CMK (cell line): ENCODE data around the gene BRSK2.
"Not testable (repeated sequence)": the region's sequence is repeated elsewhere in the genome, so short reads cannot be mapped to it uniquely, and the experiment has no call there.

ENCODE experiments used
- DNase-seq: peaks from one replicate; pipeline ENCODE4 v3.0.0-alpha.2; 2010; ENCODE audit warnings: low read depth

The BRSK2 gene

DNA sequence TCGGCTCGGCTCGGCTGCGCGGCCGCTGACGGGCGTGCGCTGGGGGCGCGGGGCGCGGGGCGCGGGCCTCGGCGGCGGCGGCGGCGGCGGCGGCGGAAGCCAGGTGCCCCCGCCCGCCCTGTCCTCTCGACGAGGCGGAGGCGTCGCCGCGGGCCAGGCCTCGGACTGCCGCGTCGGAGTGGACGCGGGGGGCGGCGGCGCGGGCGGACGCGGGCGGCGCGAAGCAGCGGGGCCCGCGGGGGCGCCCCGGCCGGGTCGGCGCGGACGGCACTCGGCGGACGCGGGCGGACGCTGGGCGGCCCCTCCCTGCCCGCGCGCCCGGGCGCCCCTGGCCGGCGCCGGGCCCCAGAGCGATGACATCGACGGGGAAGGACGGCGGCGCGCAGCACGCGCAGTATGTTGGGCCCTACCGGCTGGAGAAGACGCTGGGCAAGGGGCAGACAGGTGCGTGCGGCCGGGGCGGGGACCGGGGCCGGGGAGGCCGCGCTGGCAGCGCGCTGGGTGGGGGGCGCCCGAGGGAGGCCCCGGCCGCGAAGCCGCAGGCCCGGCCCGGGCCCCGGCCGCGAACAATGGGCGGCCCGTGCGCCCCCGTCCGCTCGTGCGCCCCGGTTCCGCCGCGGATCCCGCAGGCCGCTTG, at the start of gene BRSK2:
BRSK2 (plus strand) TSS at position 3 of the 637 bp plus-strand sequence; CDS start at position 354, 351 bp downstream.
- DNase-seq: no peak

DNA sequence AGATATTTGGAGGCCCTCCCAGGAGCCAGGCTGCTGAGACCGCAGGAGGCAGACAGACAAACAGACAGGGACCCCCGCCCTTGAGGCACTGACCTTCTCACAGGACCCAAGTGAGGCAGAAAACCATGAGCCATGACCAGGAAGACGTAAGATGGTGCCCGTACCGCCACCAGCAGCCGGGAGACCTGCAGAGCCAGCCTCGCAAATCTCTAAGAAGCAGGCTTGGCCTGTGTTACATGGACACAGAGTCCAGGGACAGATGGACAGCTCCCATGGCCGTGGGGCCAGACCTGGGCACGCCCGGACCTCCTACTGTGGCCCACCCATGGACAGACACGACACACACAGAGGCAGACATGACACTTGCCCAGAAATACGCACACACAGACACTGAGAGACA, 49.6 kb upstream of the BRSK2 start:
- no peak for DNase-seq

DNA sequence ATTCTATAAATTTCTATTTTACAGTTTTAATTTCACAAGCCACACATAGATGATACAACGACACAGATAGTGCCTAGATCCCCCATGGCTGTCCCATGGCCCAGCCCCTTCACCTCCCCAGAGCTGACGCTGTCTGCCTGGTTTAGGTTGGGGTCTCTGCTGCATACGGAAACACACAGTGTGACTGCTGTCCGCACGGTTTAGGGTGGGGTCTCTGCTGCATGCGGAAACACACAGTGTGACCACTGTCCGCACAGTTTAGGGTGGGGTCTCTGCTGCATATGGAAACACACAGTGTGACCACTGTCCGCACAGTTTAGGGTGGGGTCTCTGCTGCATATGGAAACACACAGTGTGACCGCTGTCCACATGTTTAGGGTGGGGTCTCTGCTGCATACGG, 48.5 kb upstream of the BRSK2 start:
- DNase-seq: not testable (repeated sequence)

DNA sequence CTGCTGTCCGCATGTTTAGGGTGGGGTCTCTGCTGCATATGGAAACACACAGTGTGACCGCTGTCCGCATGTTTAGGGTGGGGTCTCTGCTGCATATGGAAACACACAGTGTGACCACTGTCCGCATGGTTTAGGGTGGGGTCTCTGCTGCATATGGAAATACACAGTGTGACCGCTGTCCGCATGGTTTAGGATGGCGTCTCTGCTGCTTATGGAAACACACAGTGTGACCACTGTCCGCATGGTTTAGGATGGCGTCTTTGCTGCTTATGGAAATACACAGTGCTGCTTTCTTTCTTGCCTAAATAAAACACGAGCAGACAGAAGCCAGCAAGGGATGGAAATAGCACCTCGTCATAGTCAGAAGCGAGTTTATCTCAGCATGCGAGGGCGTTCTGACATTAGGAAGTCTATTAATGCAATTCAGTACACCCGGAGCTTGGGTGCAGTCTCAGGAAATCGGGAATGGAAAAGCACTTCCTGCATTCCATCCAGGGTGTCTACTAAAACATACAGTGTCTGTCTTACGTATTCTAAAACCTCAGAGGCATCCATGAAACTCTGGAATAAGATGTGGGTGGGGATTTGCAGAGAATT, 47.7 kb upstream of the BRSK2 start:
- no peak for DNase-seq

DNA sequence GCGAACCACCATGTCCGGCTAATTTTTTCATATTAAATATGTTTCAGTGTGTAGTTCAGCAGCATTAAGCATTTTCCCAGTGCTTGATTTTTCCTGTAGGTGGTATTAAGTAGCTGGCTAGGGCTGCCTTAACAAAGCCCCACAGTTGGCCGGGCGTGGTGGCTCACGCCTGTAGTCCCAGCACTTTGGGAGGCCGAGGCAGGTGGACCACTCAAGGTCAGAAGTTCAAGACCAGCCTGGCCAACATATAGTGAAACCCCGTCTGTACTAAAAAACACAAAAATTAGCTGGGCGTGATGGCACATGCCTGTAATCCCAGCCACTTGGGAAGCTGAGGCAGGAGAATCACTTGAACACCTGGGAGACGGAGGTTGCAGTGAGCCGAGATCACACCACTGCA, 46.8 kb upstream of the BRSK2 start:
- no peak for DNase-seq

DNA sequence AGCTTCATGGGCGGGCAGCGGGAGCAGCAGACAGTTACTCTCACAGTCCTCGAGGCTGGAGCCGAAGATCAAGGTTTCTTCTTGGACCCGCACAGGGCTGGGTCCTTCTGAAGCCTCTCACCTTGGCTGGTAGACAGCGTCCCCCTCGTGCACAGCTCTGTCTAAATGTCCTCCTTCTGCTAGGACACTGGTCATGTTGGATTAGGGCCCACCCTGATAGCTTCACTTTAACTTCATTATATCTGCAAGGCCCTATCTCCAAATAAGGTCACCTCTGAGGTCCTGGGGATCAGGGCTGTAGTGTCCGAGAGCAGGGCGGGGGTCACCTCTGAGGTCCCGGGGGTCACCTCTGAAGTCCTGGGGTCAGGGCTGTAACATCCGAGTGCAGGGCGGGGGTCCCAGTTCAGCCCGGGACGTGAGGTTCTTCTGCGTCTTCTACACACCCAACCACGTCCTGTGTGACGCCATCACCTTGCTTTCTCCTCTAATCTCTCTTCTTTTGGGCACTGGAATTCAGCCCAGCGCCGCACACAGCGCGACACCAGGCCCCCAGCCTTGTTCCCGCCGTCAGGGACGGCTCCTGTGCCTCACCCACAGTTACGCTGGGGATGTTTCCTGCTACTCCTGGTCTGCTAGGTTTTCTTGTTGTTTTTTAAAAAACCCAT, 46.2 kb upstream of the BRSK2 start:
- no peak for DNase-seq

DNA sequence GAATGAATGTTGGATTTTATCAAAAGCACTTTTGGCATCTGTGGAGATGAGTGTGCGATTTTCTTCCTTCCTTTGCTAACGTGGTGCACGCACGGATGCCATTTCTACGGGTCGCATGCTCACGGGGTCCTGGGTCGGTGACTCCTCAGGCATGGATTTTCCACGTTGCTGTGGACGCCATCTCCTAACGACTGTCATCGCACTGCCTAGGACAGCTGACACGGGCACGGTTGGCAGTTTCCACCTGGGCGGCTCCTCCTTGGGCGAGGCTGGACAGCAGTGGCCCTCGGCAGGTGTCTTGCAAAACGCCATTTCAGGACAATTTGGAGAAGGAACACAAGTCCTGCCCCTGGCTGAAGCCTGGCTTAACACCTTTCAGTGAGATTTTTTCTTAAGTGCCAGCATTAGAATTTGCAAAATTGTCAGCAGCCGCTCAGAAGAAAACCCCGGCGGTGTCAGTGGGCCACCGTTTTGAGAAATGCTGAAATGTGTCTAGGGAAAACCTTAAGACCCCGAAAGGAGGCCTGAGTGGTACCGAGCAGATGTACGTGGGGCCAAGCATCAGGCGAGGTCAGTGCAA, 45.6 kb upstream of the BRSK2 start:
- DNase-seq: no peak

DNA sequence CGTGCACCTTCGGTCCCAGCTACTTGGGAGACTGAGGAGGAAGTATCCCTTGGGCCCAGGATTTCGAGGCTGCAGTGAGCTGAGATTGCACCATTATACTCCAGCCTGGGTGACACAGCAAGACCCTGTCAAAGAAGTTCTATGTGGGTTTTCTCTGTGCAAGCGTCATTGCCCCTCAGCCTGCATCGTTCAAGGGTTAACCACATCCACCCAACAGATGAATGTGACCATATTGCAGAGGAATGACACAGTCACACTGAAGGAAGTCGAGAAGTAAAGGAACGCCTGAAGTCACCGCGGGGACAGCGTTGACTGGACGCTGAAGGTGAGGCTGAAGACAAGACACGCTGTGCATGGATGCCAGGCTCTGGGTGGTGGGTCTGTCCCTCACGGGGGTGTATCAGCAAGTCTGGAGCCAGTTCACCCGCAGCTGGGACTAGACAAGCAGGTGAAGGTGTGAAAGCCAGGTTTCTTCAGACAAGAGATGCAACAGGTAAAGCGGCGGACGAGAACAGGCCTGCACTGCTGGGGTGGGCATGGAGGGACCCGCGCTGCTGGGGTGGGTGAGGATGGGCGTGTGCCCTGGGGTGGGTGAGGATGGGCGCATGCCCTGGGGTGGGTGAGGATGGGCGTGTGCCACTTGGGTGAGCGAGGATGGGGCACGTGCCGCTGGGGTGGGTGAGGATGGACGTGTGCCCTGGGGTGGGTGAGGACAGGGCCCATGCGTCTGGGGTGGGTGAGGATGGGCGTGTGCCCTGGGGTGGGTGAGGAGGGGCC, 43.8 kb upstream of the BRSK2 start:
- DNase-seq: no peak

DNA sequence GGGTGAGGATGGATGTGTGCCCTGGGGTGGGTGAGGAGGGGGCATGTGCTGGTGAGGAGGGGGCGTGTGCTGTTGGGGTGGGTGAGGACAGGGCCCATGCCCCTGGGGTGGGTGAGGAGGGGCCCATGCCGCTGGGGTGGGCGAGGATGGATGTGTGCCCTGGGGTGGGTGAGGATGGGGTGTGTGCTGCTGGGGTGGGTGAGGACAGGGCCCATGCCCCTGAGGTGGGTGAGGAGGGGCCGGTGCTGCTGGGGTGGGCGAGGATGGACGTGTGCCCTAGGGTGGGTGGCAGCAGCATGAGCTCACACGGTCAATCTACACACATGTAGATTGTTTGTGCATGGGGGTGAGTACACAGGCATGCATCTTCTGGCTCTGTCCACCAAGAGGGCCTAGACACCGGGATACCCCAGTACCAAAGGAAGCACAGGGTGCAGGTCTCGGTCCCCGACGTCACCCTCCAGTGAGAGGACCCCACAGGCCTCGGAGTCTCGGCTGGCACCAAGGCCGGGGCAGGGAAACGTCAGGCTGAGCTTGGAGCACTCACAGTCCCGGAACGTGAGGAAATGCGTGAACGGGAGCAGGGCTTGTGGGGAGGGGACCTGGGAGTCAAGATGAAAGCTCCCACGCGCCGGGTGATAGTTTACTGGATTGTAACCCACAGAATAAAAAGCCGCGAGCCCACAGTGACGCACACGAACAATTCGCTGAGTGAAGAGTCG, 42.9 kb upstream of the BRSK2 start:
- DNase-seq: no peak

DNA sequence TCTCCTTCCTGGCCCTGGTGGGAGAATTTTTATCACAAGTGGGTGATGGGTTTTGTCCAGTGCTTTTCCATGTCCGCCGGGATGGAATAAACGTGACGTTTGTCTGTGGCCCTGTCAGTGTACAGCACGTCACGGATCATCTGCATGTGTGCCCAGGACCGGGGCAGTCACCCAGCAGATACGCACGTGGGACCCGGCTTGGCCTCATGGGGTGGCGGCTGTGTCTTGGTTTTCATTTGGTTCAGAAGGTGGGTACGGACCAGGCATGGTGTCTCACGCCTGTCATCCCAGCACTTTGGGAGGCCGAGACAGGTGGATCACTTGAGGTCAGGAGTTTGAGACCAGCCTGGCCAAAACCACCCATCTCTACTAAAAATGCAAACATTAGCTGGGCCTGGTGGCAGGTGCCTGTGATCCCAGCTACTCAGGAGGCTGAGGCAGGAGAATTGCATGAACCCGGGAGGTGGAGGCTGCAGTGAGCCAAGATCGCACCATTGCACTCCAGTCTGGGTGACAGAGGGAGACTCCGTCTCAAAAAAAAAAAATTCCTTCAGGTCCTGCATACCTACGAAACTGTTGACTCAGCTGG, 42.2 kb upstream of the BRSK2 start:
- not testable (repeated sequence) for DNase-seq

DNA sequence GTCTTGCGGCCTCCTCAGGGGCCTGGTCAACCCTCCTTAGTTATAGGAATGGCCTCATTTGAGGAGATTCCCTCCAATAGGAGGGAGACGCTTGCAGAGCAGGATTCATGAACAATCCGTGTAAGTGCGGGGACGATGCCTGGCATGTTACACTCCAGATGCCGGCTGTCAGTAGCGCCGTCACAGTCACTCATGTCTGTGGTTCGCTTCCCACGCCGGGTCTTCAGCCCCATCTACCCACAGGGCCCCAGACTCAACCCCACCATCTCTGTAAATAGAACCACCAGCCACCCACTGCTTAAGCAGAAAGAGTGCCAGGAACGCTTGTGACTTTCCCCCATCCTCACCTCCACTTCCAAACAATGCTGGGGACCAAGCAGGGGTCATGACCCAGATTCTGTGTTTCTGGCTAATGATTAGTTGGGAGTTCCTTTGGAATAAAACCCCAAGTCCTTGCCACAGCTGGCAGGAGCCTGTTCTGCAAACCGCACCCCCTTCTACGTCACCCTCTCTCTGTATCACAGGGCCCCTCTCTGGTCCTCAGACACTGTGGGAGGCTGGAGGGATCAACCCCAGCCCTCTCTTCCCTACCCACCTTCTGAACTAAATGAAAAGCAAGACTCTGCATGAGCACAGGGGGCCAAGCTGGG, 41.5 kb upstream of the BRSK2 start:
- no peak for DNase-seq

DNA sequence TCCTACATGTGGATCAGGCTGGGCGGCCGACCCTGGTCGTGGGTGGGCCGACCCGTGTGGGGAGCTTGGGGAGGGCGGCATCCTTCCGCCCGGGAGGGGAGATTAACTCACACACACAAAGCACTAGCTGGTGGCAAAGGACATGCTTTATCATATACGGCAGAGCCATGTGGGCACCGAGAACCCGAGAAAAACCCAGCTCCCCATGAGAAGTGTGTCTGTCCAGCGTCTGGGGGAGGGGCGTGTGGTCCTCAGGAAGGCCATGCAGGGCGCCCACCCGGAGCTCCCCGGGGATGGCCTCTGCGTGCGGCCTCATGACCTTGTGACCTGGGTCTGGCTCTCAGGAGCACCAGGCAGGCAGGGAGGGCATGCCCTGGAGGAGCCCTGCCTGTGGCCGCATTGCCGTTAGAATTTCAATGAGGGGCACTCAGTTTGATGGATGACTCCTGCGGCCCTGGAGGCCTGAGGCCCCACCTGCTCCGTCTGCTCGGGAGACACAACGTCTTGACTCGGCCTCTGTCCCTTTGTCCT, 40.9 kb upstream of the BRSK2 start:
- DNase-seq: no peak

DNA sequence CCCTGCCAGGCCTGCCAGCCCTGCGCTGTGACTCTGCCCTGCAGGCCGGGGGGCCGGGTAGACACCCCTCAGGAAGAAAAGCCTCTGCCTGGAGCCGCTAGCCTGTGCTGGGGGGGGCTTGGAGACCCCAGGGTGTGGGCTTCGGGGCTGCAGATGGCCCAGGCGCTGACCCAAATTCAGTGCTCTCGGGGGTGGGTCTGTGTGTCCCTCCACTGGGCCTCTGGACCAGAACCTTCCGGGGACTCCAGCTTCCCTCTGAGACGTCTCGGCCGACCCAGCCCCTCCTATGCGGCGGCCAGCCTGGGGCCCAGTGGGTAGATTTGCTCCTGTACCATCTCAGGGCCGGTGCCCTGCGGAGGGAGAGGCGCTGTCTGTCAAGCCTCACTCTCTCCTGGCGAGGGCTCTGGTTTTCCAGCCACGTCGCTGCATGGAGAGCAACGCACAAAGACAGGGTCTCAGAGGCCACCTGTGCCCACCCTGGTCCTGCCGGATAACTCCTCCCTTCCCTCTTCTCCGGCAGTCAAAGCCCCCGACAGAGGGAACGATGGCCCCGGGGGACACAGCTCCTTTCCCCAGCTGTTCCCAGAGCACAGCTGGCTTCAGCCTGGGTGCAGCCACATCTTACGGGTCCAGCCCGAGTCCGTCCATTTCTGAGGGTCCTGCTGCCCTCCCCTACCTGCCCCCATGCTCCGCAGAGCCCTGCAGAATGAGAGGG, 40.2 kb upstream of the BRSK2 start:
- no peak for DNase-seq

DNA sequence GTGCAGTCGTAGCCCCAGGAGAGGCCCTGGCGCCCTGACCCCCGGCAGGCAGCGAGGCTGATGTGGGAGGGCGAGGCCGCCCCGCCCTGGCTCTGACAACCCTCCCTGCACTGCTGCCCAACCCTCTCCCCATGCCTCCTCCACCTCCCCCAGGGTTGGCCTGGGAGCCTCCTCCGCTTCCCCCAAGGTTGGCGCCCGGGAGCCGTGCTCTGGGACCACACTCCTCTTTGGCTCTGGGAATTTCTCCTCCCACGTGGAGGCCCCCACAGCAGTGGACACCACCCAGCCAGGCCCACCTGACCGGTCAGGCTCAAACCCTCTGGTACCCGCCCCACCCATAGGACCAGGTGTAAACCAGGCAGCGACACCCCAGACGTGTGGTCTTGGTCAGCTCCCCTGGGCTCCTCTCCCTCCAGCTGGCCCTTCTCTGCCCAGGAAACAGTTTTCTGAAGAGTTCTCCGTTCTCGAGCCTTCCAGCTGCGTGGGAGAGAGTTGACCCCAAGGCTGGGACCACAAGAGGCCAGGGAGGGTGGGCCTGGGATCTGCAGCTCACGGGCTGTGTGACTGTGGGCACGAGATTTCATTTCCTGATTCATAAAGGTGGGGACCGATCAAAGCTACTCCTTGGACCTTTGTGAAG, 39.5 kb upstream of the BRSK2 start:
- DNase-seq: no peak

DNA sequence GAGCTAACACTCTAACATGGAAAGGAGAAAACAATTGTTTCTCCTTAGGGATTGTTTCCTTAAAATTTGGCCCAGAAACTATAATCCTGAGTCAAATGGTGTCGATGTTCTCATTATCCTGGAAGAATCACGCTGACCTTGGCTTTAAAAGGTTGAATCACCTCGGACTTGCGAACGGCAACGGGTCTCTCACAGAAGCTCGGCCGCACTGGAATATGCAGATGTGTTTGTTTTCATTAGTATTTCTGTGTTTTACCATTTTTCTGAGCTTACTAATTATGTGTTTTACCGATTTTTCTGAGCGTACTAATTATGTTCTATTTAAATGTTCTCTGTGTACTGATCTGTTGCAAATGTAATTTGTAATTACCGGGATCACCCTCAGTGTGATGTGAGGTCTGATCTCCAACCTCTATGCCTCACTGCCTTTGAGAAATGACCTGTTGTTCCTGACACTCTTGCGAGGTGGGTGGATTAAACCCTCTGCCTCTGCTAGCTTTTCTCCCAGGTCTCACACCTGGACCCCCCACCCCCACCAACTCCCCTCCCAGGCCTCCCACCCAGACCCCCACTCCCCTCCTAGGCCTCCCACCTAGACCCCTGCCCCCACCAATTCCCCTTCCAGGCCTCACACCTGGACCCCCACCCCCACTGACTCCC, 38.3 kb upstream of the BRSK2 start:
- DNase-seq: no peak

DNA sequence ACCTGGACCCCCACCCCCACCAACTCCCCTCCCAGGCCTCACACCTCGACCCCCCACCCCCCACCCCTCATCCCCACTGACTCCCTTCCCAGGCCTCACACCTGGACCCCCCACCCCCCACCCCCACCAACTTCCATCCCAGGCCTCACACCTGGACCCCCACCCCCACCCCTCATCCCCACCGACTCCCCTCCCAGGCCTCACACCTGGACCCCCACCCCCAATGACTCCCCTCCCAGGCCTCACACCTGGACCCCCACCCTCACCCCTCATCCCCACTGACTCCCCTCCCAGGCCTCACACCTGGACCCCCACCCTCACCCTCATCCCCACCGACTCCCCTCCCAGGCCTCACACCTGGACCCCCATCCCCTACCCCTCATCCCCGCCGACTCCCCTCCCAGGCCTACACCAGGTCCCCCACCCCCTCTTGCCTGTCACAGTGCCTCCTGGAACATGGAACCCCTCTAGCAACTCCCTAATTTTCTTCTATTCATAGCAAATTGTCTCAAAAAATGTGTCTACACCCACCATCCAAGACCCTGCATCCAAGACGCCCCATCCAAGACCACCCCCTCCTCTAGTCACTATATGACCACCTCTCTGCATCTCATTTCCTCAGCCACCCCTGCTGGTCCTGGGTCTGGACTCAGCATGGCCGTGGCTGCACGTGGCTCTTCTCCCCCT, 36.9 kb upstream of the BRSK2 start:
- DNase-seq: no peak

DNA sequence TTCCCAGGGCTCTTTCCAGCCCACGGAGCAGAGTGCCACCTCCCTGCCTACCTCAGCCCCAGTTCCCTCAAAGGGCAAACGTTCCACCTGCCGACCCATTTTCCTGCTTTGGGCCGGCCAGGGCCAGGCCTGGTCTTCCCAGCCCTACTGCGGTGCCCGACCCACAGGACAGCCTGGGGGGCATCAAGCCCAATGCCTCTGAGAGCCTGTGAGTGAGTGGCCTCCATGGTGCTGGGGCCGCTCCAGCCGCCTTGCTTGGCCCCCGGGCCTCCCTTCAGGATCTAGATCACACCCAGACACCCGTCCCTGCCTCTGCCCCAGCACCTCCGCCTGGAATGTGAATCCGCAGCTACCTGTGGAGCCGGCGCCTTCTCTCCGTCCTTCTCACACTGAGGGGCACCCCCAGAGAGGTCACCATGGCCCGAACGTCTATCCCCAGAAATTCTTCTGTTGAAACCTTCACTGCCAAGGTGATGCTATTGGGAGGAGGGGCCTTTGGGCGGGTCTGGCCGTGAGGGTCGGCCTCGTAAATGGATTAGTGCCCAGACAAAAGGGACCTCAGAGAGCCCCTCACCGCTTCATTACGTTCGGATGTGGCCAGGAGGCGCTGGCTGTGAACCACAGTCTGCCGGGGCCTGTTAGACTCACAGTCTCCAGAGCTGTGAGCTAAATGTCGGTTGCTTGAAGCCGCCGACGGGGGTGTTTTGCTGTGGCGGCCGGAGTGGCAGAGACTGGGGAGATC, 36.2 kb upstream of the BRSK2 start:
- DNase-seq: no peak
